Thyroid gland (tissue), 4 donors: ENCODE data around the gene GPR15LG. TPM values are rescaled to one million over a fixed set of nuclear protein-coding genes. Genes with fewer than 3 reads are reported as not detected.

ENCODE experiments used
- DNase-seq, 2 donors: peaks; one replicate each; pipeline ENCODE4 v3.0.0-alpha.2; 2019
- H3K27ac ChIP-seq, 3 donors: fragments of 200-600 bp; sonication (generic); 1 replicate in 2 of 3; 2 replicates in 1 of 3; pipeline ENCODE4 v1.5.1; 2016 to 2019; ENCODE audit warnings: mild to moderate bottlenecking in 1 of 3, moderate library complexity in 1 of 3
- H3K27me3 ChIP-seq: fragments of 200-600 bp; sonication (generic); one replicate; pipeline ENCODE4 v1.5.1; 2019
- H3K36me3 ChIP-seq, 2 donors: fragments of 200-600 bp; sonication (generic); one replicate each; pipeline ENCODE4 v1.5.1; 2016 to 2019
- H3K4me1 ChIP-seq, 2 donors: fragments of 200-600 bp; sonication (generic); one replicate each; pipeline ENCODE4 v1.5.1; 2017 to 2019
- H3K4me3 ChIP-seq, 3 donors: fragments of 200-600 bp; sonication (generic); replicated peaks in 1 of 3; 1 replicate in 2 of 3; 2 replicates in 1 of 3; pipeline ENCODE4 v1.5.1; 2016; ENCODE audit warnings: mild to moderate bottlenecking in 1 of 3
- H3K9me3 ChIP-seq: fragments of 200-600 bp; sonication (generic); one replicate; pipeline ENCODE4 v1.5.1; 2017
- POLR2A ChIP-seq, 2 donors: fragments of 450-650 bp; IDR thresholded peaks; one replicate each; pipeline ENCODE4 v1.6.1; 2017; ENCODE audit warnings: antibody characterized with exemption in 2 of 2, mild to moderate bottlenecking in 2 of 2, moderate library complexity in 1 of 2
- WGBS, 2 donors: methylation state at CpG; one replicate each; pipeline ENCODE4 v1.1.5; 2017; 5-methylcytosine and 5-hydroxymethylcytosine counted together
- intact Hi-C: fragments of 100-400 bp; cut with DNase I; formaldehyde crosslinking; loops from one replicate; pipeline ENCODE4 v1.15.1; 2023
- total RNA-seq, 4 donors: library from RNA; depleted of rRNA; stranded (reverse); fragments of >200 nt; gene quantifications; one replicate each; pipeline ENCODE4 v1.2.3, GENCODE V29; 2016
- TF ChIP-seq, protein P1 (sequence below), 6 experiments: fragments of 200-600 bp in 3 of 6; fragments of 450-650 bp in 3 of 6; sonication (generic) in 3 of 6; IDR thresholded peaks; one replicate each; pipeline ENCODE4 v1.5.1; 2016 to 2019; ENCODE audit warnings: antibody characterized with exemption in 6 of 6, mild to moderate bottlenecking in 2 of 6, inconsistent platforms in 1 of 6, moderate library complexity in 1 of 6

Gene GPR15LG
- total RNA-seq, 4 donors from 2014 or later = not detected

GRCh38 chr10:84138478-84139125 is 35.0 kb upstream of the GPR15LG start:
- H3K4me1 ChIP-seq = peaks cover 13 to 17% of the 10 kb centered on the region in 2 donors
- peaks cover 13 to 14% of the 10 kb centered on the region in 2 donors for H3K36me3 ChIP-seq
- no peak for TF ChIP-seq POLR2A (IDR thresholded peaks at IDR 0.05)
- TF ChIP-seq, protein P1, sequence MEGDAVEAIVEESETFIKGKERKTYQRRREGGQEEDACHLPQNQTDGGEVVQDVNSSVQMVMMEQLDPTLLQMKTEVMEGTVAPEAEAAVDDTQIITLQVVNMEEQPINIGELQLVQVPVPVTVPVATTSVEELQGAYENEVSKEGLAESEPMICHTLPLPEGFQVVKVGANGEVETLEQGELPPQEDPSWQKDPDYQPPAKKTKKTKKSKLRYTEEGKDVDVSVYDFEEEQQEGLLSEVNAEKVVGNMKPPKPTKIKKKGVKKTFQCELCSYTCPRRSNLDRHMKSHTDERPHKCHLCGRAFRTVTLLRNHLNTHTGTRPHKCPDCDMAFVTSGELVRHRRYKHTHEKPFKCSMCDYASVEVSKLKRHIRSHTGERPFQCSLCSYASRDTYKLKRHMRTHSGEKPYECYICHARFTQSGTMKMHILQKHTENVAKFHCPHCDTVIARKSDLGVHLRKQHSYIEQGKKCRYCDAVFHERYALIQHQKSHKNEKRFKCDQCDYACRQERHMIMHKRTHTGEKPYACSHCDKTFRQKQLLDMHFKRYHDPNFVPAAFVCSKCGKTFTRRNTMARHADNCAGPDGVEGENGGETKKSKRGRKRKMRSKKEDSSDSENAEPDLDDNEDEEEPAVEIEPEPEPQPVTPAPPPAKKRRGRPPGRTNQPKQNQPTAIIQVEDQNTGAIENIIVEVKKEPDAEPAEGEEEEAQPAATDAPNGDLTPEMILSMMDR (IDR thresholded peaks at IDR 0.05) = no peak
- intact Hi-C loops = no loop called here
- peak; percentile 7 to 27 for DNase-seq
- H3K4me3 ChIP-seq = peak overlapping the region in 2 of 3 donors; percentile 6 to 96
- peak overlapping the region; percentile 38 to 93 (median 91) for H3K27ac ChIP-seq
- 76 to 78% methylated on average over 20 of the region's 20 CpGs for whole genome bisulfite sequencing, 2 donors
- H3K9me3 ChIP-seq = no peaks in the 10 kb centered on the region
- H3K27me3 ChIP-seq = no peaks in the 10 kb centered on the region

DNA sequence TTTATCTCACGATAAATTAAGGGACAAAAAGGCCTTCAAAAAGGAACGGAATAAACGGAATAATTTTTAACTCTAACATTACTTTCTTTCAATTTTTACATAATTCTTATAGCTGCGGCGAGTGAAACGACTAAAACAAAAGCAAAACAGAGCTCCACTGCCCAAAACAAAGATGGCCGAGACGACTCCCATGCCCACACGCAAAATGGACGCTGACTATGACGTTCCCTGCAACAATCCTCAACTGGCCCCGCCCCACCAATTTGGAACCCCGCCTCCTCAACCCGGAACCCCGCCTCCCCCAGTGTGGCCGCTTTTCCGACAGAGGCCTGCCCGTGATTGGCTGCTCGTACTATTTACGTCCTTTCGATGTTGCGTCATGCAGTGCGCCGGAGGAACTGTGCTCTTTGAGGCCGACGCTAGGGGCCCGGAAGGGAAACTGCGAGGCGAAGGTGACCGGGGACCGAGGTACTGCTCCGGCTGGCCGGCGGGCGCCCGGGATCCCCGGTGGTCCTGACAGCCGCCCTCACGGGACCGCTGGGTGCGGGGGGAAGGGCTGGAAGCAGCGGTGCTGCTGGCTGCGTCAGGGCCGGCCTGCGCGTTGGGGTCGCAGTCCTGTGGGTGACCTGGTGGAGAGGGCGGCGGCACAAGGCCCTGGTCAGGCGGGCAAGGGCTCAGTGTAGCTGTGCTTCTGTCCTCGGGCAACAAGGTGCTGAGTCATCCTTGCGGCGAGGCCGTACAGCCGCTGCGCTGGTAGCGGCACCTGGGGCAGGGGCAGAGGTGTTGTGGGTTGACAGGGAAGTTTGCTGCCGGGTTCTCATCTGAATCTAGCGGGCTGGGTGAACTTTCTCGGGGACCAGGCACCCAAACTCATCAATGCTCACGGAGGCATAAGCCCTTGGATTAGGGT is 34.2 kb upstream of the GPR15LG start, which contains the start of gene GHITM:
GHITM (plus strand) TSS at position 384 of the 910 bp plus-strand sequence. CDS start 1,992 bp downstream, outside the sequence.
- H3K27me3 ChIP-seq = no peaks in the 10 kb centered on the region
- no peaks in the 10 kb centered on the region for H3K9me3 ChIP-seq
- H3K4me3 ChIP-seq = peak within 1 kb of the TSS; percentile 53 to 96 (median 91)
- intact Hi-C loops = no loop called here
- DNase-seq = peak; percentile 98 to 99
- peaks cover 13 to 17% of the 10 kb centered on the region in 2 donors for H3K4me1 ChIP-seq
- TF ChIP-seq, protein P1 (IDR thresholded peaks at IDR 0.05) = peak in 4 of 6 experiments; percentile 41 to 55 (median 50)
- peak; percentile 30 to 83 for TF ChIP-seq POLR2A (IDR thresholded peaks at IDR 0.05)
- 0% methylated on average over 24 to 39 of the region's 61 CpGs for WGBS, 2 donors
- H3K27ac ChIP-seq = peak within 1 kb of the TSS; percentile 74 to 93 (median 91)
- H3K36me3 ChIP-seq = peaks cover 21 to 22% of the 10 kb centered on the region in 2 donors

GRCh38 chr10:84140036-84140379 is 33.6 kb upstream of the GPR15LG start:
- H3K4me3 ChIP-seq = peak overlapping the region; percentile 53 to 96 (median 91)
- H3K36me3 ChIP-seq = peaks cover 27 to 28% of the 10 kb centered on the region in 2 donors
- H3K27ac ChIP-seq = peak overlapping the region in 2 of 3 donors; percentile 91 to 93
- peak; percentile 7 to 8 for DNase-seq
- H3K27me3 ChIP-seq = no peaks in the 10 kb centered on the region
- TF ChIP-seq, protein P1 (IDR thresholded peaks at IDR 0.05) = no peak
- no peak for TF ChIP-seq POLR2A (IDR thresholded peaks at IDR 0.05)
- intact Hi-C loops = no loop called here
- H3K4me1 ChIP-seq = peaks cover 13 to 17% of the 10 kb centered on the region in 2 donors
- WGBS, 2 donors = 12 to 14% methylated on average over 8 to 12 of the region's 12 CpGs
- H3K9me3 ChIP-seq = no peaks in the 10 kb centered on the region

DNA sequence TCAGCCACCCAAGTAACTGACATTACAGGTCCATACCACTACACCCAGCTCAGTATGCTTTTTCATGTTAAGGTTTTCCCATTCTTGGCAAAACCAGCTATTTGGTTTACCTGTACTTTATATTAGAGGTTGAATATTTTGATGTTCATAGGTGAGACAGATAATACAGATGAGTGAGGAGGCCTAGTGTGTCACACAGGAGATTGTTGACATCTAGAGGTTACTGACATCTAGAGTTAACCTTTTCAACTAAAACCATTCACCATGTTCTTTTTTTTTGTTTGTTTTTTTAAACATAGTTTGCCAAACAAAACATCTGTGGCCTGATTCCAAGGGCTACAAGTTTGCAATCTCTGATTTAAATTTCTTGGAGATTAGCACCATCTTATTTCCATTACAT is 26.3 kb upstream of the GPR15LG start:
- no peak for DNase-seq
- intact Hi-C loops = loop anchor here (5.0 kb wide), 1 partner anchor 60 kb away; no protein-coding TSS in a partner anchor
- no peaks in the 10 kb centered on the region for H3K9me3 ChIP-seq
- no peak overlapping the region for H3K4me3 ChIP-seq
- no peak for TF ChIP-seq POLR2A (IDR thresholded peaks at IDR 0.05)
- TF ChIP-seq, protein P1 (IDR thresholded peaks at IDR 0.05) = no peak
- peaks cover 80 to 94% of the 10 kb centered on the region in 2 donors for H3K36me3 ChIP-seq
- H3K4me1 ChIP-seq = no peaks in the 10 kb centered on the region
- H3K27ac ChIP-seq = no peak overlapping the region
- no peaks in the 10 kb centered on the region for H3K27me3 ChIP-seq
